GM18511 (cell line): ENCODE data around the gene MAST4.

Experiments
- ATAC-seq: cut with Tn5 transposase; IDR thresholded peaks from one replicate; pipeline ENCODE4 v1.9.1; 2021; ENCODE audit warnings: mild to moderate bottlenecking, moderate library complexity; ENCODE audit not compliant: unreplicated experiment

Gene MAST4

GRCh38 chr5:67059744-67060490, 463.7 kb downstream of the MAST4 start:
- ATAC-seq, result no peak

GRCh38 chr5:67061511-67061910, 465.3 kb downstream of the MAST4 start:
- ATAC-seq, result no peak

GRCh38 chr5:67063055-67063454, 466.9 kb downstream of the MAST4 start:
- no peak for ATAC-seq

- no peak for ATAC-seq
Measured at GRCh38 chr5:67063791-67064190, 467.6 kb downstream of the MAST4 start.

GRCh38 chr5:67065237-67065636, 469.0 kb downstream of the MAST4 start:
- ATAC-seq, result no peak

- ATAC-seq, result no peak
Measured at GRCh38 chr5:67065696-67066095, 469.5 kb downstream of the MAST4 start.

- ATAC-seq, result no peak
Measured at GRCh38 chr5:67066815-67067214, 470.6 kb downstream of the MAST4 start.

- ATAC-seq, result no peak
Measured at GRCh38 chr5:67073045-67073680, 477.0 kb downstream of the MAST4 start.

GRCh38 chr5:67077296-67077695, 481.1 kb downstream of the MAST4 start:
- no peak for ATAC-seq

- no peak for ATAC-seq
Measured at GRCh38 chr5:67081261-67081660, 485.1 kb downstream of the MAST4 start.

- no peak for ATAC-seq
Measured at GRCh38 chr5:67082941-67083340, 486.7 kb downstream of the MAST4 start.

- no peak for ATAC-seq
Measured at GRCh38 chr5:67085616-67086015, 489.4 kb downstream of the MAST4 start.

GRCh38 chr5:67089200-67089725, 493.1 kb downstream of the MAST4 start:
- no peak for ATAC-seq

- ATAC-seq, result no peak
Measured at GRCh38 chr5:67090040-67090439, 493.8 kb downstream of the MAST4 start.

- ATAC-seq, result no peak
Measured at GRCh38 chr5:67090593-67090992, 494.4 kb downstream of the MAST4 start.

GRCh38 chr5:67092535-67092934, 496.3 kb downstream of the MAST4 start:
- no peak for ATAC-seq

- ATAC-seq, result no peak
Measured at GRCh38 chr5:67093279-67093678, 497.1 kb downstream of the MAST4 start.

GRCh38 chr5:67094476-67095300, 498.5 kb downstream of the MAST4 start:
- no peak for ATAC-seq

- no peak for ATAC-seq
Measured at GRCh38 chr5:67095346-67096171, 499.4 kb downstream of the MAST4 start.

- no peak for ATAC-seq
Measured at GRCh38 chr5:67098656-67099055, 502.5 kb downstream of the MAST4 start.

- ATAC-seq, result no peak
Measured at GRCh38 chr5:67100301-67100700, 504.1 kb downstream of the MAST4 start.
